GM12878 (cell line): ENCODE measurements around the gene FMNL3. TPM values are rescaled to one million over a fixed set of nuclear protein-coding genes. Genes with fewer than 3 reads are reported as not detected.

Source experiments
- BHLHE40 ChIP-seq, 2 experiments: fragments of 450-650 bp in 1 of 2; IDR thresholded peaks; 2 replicates each; pipeline ENCODE4 v1.6.1; 2011 to 2017; ENCODE audit warnings: low read depth in 2 of 2, borderline replicate concordance in 1 of 2, improper control_type of control experiment in 1 of 2, low read length in 1 of 2, mild to moderate bottlenecking in 1 of 2
- CBFB ChIP-seq: IDR thresholded peaks from 2 replicates; pipeline ENCODE4 v1.6.1; 2016; ENCODE audit warnings: antibody characterized with exemption, low read depth
- EP300 ChIP-seq, 2 experiments: fragments of 150-350 bp in 1 of 2; IDR thresholded peaks; 2 replicates each; pipeline ENCODE4 v1.6.1; 2011 to 2012; ENCODE audit warnings: low read depth in 2 of 2, low read length in 2 of 2, borderline replicate concordance in 1 of 2, improper control_type of control experiment in 1 of 2, inconsistent platforms in 1 of 2; ENCODE audit not compliant: control insufficient read depth in 1 of 2
- FOXK2 ChIP-seq: fragments of 450-650 bp; IDR thresholded peaks from 2 replicates; pipeline ENCODE4 v1.6.1; 2017; ENCODE audit warnings: mild to moderate bottlenecking, moderate library complexity
- GABPA ChIP-seq: IDR thresholded peaks from 2 replicates; pipeline ENCODE4 v1.6.1; 2014; ENCODE audit warnings: antibody characterized with exemption, low read depth, mild to moderate bottlenecking, inconsistent platforms
- GATAD2B ChIP-seq: fragments of 450-650 bp; conservative IDR thresholded peaks from 2 replicates; pipeline ENCODE4 v1.6.1; 2017; ENCODE audit warnings: low read depth, mild to moderate bottlenecking, moderate library complexity
- HDAC6 ChIP-seq: fragments of 200-600 bp; sonication (generic); IDR thresholded peaks from one replicate; pipeline ENCODE4 v1.8.0; 2017; ENCODE audit warnings: antibody characterized with exemption; ENCODE audit not compliant: unreplicated experiment
- HDGF ChIP-seq: fragments of 450-650 bp; IDR thresholded peaks from 2 replicates; pipeline ENCODE4 v1.6.1; 2016; ENCODE audit warnings: antibody characterized with exemption
- IKZF2 ChIP-seq, 2 experiments: fragments of 450-650 bp; IDR thresholded peaks; 2 replicates each; pipeline ENCODE4 v1.6.1; 2017; ENCODE audit warnings: mild to moderate bottlenecking in 2 of 2, moderate library complexity in 2 of 2
- IRF4 ChIP-seq: IDR thresholded peaks from 2 replicates; pipeline ENCODE4 v1.6.1; 2011; ENCODE audit warnings: low read depth, low read length
- JUND ChIP-seq: IDR thresholded peaks from 2 replicates; pipeline ENCODE4 v1.6.1; 2012; ENCODE audit warnings: low read depth, mild to moderate bottlenecking, low read length, improper control_type of control experiment, moderate library complexity
- MTA3 ChIP-seq: IDR thresholded peaks from 2 replicates; pipeline ENCODE4 v1.6.1; 2012; ENCODE audit warnings: low read length, inconsistent platforms, borderline replicate concordance
- MYC ChIP-seq: IDR thresholded peaks from 2 replicates; pipeline ENCODE4 v1.6.1; 2011; ENCODE audit warnings: mild to moderate bottlenecking, low read length, moderate library complexity, inconsistent platforms; ENCODE audit not compliant: insufficient read depth, insufficient replicate concordance, insufficient read length, severe bottlenecking
- NFIC ChIP-seq: IDR thresholded peaks from 2 replicates; pipeline ENCODE4 v1.6.1; 2012; ENCODE audit warnings: low read depth, mild to moderate bottlenecking, inconsistent platforms, low read length, moderate library complexity
- NFXL1 ChIP-seq: fragments of 450-650 bp; IDR thresholded peaks from 2 replicates; pipeline ENCODE4 v1.6.1; 2017; ENCODE audit warnings: antibody characterized with exemption, mild to moderate bottlenecking, borderline replicate concordance
- NR2C2 ChIP-seq: IDR thresholded peaks from 2 replicates; pipeline ENCODE4 v1.6.1; 2011; ENCODE audit warnings: borderline replicate concordance, low read depth; ENCODE audit not compliant: control insufficient read depth, insufficient read length
- RAD21 ChIP-seq: IDR thresholded peaks from 2 replicates; pipeline ENCODE4 v1.6.1; 2011; ENCODE audit warnings: mild to moderate bottlenecking, low read depth, low read length, moderate library complexity; ENCODE audit not compliant: insufficient read depth
- RCOR1 ChIP-seq: conservative IDR thresholded peaks from 2 replicates; pipeline ENCODE4 v1.6.1; 2012; ENCODE audit warnings: low read depth, low read length, improper control_type of control experiment
- SIX5 ChIP-seq: IDR thresholded peaks from 2 replicates; pipeline ENCODE4 v1.6.1; 2011; ENCODE audit warnings: mild to moderate bottlenecking, low read depth, low read length, moderate library complexity; ENCODE audit not compliant: severe bottlenecking
- SUZ12 ChIP-seq: fragments of 200-600 bp; sonication (generic); IDR thresholded peaks from one replicate; pipeline ENCODE4 v1.6.1; 2018; ENCODE audit warnings: antibody characterized with exemption, mild to moderate bottlenecking; ENCODE audit not compliant: unreplicated experiment
- WRNIP1 ChIP-seq: IDR thresholded peaks from 2 replicates; pipeline ENCODE4 v1.6.1; 2011; ENCODE audit warnings: low read depth, low read length, improper control_type of control experiment, borderline replicate concordance
- YY1 ChIP-seq: IDR thresholded peaks from 2 replicates; pipeline ENCODE4 v1.6.1; 2011; ENCODE audit warnings: low read depth, mild to moderate bottlenecking, low read length
- ZNF207 ChIP-seq: fragments of 450-650 bp; IDR thresholded peaks from 2 replicates; pipeline ENCODE4 v1.6.1; 2014; ENCODE audit warnings: antibody characterized with exemption, mild to moderate bottlenecking, borderline replicate concordance
- polyA plus RNA-seq, 11 experiments: library from polyadenylated mRNA; depleted of rRNA in 4 of 11; unstranded in 6 of 11; stranded (reverse) in 5 of 11; fragments of >200 nt; fragmentation: Nextera tagmentation in 4 of 11; fragmentation: Illumina TruSeq in 1 of 11; extraction: Ambion mirVana in 4 of 11; extraction: Trizol in 1 of 11; gene quantifications; 1 replicate in 1 of 11; 2 replicates in 10 of 11; pipeline versions ENCODE4 v1.2.1 to v1.2.3, GENCODE V29; 2011 to 2016; ENCODE audit warnings: inconsistent platforms in 2 of 11, missing spikeins in 2 of 11, low read depth in 1 of 11
- total RNA-seq, 4 experiments: library from RNA; depleted of rRNA in 3 of 4; stranded (reverse); fragments of >200 nt in 3 of 4; fragmentation: Illumina TruSeq in 1 of 4; extraction: Trizol in 1 of 4; gene quantifications; 2 replicates each; pipeline versions ENCODE4 v1.2.1 to v1.2.3, GENCODE V29; 2013 to 2021
- TF ChIP-seq, protein P1 (sequence below): IDR thresholded peaks from 2 replicates; pipeline ENCODE4 v1.6.1; 2012; ENCODE audit warnings: improper control_type of control experiment, low read depth, low read length; ENCODE audit not compliant: insufficient replicate concordance

FMNL3 gene
- total and polyA plus RNA-seq, 10 of the 15 experiments (the other 5 are each of a cell fraction or from before 2014, with no cell fraction given) = 3.0 to 64.9 (median 30.9) TPM

- 0 out of 4 replicates have a peak, but pooled peaks of 1 of the 2 experiments have one; percentile 48 for TF ChIP-seq BHLHE40 (IDR thresholded peaks at IDR 0.05; ENCODE audit: borderline replicate concordance in 1 of 2, low read depth in 2 of 2, low read length in 1 of 2)
- peak; percentile 81 for TF ChIP-seq IRF4
- peak; percentile 91 to 94 for TF ChIP-seq IKZF2 (IDR thresholded peaks at IDR 0.05)
- no peak for TF ChIP-seq MYC
- TF ChIP-seq, protein P1, sequence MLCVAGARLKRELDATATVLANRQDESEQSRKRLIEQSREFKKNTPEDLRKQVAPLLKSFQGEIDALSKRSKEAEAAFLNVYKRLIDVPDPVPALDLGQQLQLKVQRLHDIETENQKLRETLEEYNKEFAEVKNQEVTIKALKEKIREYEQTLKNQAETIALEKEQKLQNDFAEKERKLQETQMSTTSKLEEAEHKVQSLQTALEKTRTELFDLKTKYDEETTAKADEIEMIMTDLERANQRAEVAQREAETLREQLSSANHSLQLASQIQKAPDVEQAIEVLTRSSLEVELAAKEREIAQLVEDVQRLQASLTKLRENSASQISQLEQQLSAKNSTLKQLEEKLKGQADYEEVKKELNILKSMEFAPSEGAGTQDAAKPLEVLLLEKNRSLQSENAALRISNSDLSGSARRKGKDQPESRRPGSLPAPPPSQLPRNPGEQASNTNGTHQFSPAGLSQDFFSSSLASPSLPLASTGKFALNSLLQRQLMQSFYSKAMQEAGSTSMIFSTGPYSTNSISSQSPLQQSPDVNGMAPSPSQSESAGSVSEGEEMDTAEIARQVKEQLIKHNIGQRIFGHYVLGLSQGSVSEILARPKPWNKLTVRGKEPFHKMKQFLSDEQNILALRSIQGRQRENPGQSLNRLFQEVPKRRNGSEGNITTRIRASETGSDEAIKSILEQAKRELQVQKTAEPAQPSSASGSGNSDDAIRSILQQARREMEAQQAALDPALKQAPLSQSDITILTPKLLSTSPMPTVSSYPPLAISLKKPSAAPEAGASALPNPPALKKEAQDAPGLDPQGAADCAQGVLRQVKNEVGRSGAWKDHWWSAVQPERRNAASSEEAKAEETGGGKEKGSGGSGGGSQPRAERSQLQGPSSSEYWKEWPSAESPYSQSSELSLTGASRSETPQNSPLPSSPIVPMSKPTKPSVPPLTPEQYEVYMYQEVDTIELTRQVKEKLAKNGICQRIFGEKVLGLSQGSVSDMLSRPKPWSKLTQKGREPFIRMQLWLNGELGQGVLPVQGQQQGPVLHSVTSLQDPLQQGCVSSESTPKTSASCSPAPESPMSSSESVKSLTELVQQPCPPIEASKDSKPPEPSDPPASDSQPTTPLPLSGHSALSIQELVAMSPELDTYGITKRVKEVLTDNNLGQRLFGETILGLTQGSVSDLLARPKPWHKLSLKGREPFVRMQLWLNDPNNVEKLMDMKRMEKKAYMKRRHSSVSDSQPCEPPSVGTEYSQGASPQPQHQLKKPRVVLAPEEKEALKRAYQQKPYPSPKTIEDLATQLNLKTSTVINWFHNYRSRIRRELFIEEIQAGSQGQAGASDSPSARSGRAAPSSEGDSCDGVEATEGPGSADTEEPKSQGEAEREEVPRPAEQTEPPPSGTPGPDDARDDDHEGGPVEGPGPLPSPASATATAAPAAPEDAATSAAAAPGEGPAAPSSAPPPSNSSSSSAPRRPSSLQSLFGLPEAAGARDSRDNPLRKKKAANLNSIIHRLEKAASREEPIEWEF = no peak
- no peak for TF ChIP-seq JUND
- TF ChIP-seq EP300 (IDR thresholded peaks at IDR 0.05; ENCODE audit: borderline replicate concordance in 1 of 2, control insufficient read depth in 1 of 2, low read depth in 2 of 2, low read length in 2 of 2) = peak; percentile 11 to 36; a peak in 2 of 4 replicates
- TF ChIP-seq RAD21 = peak; percentile 23; the same call in 1 of the 2 replicates
- TF ChIP-seq RCOR1 = 0 out of 2 replicates have a peak, but pooled peaks have one; percentile 35
- TF ChIP-seq NFXL1 = no peak
- TF ChIP-seq HDGF = peak; percentile 69; the same call in 1 of the 2 replicates
- TF ChIP-seq GATAD2B = no peak
- no peak for TF ChIP-seq FOXK2
- TF ChIP-seq NFIC = peak; percentile 94
- TF ChIP-seq SUZ12 = no peak
- 0 out of 2 replicates have a peak, but pooled peaks have one; percentile 24 for TF ChIP-seq YY1
- TF ChIP-seq HDAC6 = no peak
- TF ChIP-seq CBFB = 0 out of 2 replicates have a peak, but pooled peaks have one; percentile 14
- no peak for TF ChIP-seq WRNIP1
- peak; percentile 74; the same call in 1 of the 2 replicates for TF ChIP-seq GABPA
- no peak for TF ChIP-seq SIX5
- TF ChIP-seq MTA3 = peak; percentile 90; the same call in 1 of the 2 replicates
- no peak for TF ChIP-seq ZNF207
- TF ChIP-seq NR2C2 = peak; percentile 28
These were observed 44.0 kb downstream of the FMNL3 start (continued) for GRCh38 chr12:49662998-49663843.
